GM21717 (cell line): Measurements from ENCODE around the gene LYG1.
"Not testable (repeated sequence)": the region's sequence is repeated elsewhere in the genome, so short reads cannot be mapped to it uniquely, and the experiment has no call there.

Source experiments
- ATAC-seq: cut with Tn5 transposase; IDR thresholded peaks from one replicate; pipeline ENCODE4 v1.9.1; 2021; ENCODE audit warnings: mild to moderate bottlenecking, moderate library complexity; ENCODE audit not compliant: unreplicated experiment

The LYG1 gene

DNA sequence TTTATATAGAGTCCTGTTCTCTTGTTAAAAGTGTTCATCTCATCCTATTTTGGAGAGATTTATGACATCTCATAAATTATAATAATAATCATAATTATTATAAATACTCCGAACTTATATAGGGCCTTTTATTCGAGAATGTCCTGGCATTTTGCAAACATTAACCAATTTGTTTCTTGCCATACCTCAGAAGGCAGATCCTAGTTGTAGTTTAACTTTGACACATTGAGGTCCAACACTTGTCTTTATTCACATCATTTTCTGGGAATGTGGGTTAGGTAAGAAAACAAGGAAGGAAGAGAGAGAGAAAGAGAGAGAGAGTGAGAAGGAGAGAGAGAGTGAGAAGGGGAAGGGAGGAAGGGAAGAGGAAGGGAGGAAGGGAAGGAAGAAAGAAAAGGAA is at the start of gene LYG1:
Gene LYG1 (minus strand): TSS at position 101 of the 400 bp plus-strand sequence. CDS start 5,527 bp downstream, outside the sequence.
- not testable (repeated sequence) for ATAC-seq

DNA sequence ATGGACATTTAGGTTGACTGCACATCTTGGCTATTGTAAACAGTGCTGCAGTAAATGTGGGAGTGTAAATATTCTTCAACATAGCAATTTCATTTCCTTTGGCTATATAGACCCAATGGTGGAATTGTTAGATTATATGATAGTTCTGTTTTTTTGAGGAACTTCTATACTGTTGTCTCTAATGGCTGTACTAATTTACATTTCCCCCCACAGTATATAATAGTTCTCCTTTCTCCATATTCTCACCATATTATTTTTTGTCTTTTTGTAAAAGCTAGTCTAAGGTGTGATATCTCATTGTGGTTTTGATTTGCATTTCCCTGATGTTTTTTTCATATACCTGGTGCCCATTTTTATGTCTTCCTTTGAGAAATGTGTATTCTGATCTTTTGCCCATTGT is 49.2 kb upstream of the LYG1 start:
- ATAC-seq = no peak

DNA sequence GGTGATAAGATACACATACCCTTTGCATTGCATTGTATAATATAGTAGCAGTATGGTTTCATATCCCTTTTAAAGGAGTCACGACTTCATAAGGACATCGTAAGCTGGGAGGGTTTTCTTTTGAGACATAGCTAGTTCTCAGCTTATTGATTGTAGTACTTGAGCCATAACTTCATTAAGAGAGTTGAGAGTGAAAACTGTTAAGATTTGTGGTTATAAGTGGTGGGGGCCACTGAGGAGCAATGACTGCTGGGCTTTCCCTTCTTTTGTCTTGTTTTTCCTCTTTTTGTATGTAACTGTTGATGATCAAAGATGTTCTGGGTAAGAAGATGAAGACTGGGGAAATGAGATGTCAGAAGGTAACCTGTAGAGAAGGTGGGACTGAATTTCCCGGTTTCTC is 47.2 kb upstream of the LYG1 start:
- ATAC-seq = peak; percentile 51

DNA sequence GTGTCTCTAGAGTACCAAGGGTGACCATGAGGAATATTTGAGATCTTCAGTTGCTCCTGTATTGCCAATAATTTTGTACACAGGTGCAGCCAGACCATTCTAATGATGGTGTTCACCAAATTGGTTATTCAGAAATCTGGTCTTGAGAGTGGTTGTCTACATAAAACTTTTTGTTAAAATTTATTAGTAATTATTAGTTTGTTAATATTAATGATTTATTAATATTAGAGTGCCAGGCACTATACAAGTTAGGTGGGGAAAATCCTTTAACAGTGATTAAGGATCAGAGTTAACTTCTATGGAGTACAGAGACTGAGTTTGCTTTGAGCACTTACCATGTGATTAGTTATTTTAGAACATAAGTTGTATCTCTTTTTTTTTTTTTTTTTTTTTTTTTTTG is 45.2 kb upstream of the LYG1 start:
- no peak for ATAC-seq

DNA sequence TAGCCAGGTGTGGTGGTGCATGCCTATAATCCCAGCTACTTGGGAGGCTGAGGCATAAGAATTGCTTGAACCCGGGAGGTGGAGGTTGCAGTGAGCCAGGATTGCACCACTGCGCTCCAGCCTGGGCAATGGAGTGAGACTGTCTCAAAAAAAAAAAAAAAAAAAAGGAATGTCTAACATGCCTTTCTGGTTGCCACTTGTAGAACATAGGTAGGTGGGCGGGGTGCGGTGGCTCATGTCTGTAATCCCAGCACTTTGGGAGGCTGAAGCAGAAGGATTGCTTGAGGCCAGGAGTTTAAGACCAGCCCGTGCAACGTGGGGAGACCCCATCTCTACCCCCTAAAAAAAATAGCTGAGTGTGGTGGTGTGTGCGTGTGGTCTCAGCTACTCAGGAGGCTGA is 44.4 kb upstream of the LYG1 start:
- ATAC-seq = not testable (repeated sequence)

DNA sequence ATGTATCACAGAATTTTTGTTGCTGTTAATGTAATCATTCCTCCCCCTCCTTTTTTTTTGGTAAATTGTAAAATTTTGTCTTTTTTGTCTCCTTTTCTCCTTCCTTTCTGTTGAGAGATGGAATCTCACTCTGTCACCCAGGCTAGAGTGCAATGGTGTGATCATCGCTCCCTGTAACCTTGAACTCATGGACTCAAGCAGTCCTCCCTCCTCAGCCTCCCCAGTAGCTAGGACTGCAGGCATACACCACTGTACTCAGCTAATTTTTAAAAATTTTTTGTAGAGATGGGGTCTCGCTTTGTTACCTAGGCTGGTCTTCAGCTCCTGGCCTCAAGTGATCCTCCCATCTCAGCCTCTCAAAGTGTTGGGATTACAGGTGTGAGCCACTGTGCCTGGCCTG is 41.5 kb upstream of the LYG1 start:
- ATAC-seq = no peak

DNA sequence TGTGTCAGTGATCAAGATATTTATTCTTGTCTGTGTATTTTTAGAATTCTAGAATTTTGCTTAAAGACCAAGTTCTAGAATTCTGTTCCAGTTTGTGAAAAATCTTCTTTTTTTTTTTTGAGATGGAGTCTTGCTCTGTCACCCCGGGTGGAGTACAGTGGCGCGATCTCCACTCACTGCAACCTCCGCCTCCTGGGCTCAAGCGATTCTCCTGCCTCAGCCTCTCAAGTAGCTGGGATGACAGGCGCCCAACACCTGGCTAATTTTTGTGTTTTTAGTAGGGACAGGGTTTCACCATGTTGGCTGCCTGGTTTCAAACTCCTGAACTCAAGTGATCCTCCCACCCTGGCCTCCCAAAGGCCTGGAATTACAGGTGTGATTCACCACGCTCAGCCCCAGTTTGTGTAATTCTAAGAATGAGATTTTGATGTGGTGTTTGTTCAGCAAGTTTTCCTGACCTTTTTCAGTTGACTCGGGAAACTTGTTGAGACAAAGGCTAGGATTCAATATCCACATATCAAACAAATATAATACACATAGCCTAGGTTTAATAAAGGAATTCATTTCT is 39.8 kb upstream of the LYG1 start:
- ATAC-seq = no peak

DNA sequence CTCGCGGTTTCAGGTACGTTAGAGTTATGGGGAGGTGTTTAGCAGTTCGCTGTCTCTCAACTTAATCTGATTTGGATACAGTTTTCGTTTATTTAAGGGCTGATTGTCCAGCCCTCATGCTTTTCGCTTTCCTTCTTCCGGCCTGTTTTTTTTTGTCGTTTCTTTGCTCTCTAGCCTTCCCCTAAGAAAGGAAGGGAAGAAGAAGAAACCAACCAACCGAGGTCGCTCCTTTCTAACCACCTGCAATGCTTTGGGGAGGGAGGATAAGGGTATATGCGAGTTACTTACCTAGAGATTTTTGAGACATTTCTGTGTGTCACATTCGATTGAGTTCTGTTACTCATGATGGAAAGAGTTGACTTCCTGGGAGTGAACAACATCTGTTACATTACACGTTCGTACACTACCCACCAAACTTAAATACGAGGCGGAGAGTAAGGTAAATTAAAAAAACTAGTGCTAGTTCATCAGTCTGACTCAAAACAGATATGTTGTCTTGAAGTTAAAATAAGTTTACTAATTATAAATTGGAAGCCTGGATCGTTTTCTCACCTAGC is 37.1 kb upstream of the LYG1 start:
- no peak for ATAC-seq

DNA sequence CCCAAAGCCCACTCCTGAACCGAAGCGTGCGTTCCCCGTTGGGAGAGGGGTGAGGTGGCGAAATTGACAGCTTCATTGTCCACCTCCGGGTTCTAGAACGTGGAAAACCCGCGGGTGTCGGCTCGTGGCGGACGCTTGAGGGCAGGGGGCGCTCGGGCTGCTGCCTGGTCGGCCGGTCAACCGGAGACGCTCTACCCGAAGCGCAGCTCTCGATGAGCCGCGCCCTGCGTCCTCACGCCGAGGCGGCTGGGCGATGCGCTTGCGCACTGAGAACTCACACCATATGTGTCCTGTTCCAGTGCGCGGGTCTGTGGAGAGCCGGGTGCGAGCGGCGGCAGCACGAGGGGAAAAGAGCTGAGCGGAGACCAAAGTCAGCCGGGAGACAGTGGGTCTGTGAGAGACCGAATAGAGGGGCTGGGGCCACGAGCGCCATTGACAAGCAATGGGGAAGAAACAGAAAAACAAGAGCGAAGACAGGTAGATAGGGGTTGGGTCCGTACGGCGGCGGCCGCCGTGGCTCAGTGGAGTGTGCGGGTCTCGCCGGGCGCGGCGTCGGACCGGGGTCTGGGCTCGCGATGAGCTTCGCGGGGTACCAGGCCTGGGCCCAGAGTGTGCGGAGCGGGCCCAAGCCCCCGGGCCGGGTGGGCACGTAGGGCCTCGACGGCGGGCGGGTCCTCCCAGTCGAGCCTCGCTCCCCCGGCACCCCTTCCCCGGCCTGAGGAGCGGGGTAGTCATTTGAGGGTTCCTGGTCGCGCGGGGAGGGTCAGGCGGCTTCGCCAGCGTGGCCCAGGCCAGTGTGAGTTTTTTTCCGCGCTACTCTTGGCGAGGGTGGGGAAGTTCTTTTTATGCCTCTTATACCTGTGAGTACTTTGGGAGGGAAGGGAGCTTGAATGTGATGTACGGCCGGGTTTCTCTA is 36.4 kb upstream of the LYG1 start, which contains the start of gene EIF5B:
Gene EIF5B (plus strand): TSS at position 277 of the 916 bp plus-strand sequence. CDS start 166 bp downstream, at position 443.
- peak; percentile 54 for ATAC-seq

DNA sequence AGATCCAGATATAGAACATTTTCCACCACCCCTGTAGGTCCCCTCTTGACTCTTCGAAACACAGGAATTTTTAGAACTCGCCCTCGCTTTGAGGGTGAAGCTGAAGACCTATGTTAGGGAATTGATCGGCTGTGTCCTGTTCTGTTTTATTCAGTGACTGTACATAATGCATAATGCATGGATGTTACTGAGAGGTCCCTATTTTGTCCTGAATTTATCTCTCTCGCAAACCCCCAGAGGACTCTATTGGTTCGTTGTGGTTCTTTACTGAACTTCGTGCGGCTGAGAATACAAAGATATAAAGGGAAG is 35.8 kb upstream of the LYG1 start:
- ATAC-seq = peak; percentile 13

DNA sequence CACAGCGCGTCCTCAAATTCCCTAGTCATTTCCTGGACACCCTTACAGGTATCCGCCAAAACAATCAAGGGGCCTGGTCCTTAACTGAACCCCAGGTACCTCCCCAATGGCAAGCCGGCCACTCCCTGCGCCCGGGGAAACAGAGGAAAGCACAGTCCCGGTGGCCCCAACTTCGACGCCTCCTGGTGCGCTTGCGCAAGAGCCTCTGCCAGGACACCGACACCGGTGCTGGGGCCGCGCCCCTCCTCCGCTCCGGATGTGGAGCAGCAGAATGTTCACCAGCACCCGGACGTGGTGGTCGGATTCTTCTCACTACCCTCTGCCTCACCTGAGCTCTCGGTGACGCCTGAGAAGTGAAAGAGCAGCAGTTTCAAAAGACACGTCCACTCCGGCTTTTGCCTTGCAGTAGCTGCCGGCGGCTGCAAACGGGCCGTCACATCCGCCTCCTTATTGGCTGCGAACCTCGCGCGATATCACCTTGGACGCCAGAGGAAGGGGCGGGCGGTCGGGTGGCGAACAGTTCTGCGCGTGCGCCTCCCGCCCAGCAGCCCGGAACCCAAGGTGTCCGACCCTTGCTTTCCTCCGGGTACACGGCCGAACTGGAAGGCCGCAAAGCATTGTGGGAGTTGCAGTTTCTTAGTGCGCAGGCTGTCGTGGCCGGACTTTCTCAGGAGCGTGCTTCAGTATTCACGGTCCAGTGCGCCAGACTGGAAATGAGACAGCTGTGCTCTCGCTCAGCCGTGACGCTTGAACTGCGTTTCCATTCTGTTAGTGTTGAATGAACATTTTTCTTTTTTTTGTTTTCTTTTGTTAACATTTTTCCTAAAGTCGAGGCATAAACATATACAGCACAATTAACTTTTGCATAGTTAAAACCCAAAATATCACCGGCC is 35.2 kb upstream of the LYG1 start, which contains the start of gene TXNDC9:
Gene TXNDC9 (minus strand): TSS at position 423 of the 893 bp plus-strand sequence. CDS start 3,123 bp downstream, outside the sequence.
- peak; percentile 66 for ATAC-seq

DNA sequence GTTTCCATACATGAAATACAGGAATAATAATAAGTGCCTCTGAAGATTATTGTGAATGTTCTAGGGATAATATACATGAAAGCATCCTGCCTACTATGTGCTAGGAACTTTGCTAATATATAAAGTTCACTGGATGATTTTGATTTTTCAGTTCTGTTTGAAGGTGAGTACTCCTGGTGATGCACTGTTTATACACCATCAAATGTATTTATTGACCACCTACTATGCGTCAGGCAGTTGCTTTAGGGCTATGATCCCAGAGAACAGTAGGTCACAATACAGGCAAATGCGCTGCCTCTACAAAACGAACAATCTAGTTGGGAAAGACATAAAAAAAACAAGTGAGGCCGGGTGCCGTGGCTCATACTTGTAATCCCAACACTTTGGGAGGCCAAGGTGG is 24.4 kb upstream of the LYG1 start:
- ATAC-seq = no peak

DNA sequence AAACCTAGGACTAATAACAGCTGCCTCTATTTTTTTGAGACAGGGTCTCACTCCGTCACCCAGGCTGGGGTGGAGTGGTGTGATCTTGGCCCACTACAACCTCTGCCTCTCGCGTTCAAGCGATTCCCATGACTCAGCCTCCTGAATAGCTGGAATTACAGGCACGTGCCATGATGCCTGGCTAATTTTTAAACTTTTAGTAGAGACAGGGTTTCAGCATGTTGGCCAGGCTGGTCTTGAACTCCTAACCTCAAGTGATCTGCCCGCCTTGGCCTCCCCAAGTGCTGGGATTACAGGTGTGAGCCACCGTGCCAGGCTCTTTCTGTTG is 16.8 kb upstream of the LYG1 start:
- not testable (repeated sequence) for ATAC-seq

DNA sequence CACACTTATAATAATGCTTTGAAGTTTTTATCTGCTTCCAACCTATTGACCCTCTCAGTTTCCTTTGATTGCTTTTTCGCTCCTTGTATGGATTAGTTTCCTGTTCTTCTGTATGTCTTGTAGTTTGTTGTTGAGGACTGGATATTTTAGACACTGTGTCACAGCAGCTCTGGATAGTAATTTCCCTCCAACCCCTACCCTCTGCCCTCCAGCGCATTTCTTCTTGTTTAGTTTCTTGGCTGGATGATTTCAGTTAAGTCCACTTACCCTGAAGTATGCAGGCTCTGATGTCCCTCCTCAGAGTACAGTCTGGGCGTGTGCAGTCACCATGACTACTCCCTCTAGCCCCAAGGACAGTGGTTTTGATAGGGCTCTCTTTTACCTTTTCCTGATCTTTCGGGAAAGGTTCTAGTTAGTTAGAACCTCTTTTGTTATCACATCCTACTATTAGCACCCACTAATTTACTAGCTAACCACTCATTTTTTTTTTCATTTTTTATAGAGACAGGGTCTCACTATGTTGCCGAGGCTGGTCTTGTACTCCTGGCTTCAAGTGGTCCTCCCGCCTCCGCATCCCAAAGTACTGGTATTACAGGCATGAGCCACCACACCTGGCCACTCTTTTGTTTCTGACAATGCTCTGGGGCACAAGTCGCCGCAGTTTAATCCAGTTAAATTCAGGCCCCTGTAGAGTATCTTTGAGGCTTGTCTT is 16.3 kb upstream of the LYG1 start:
- ATAC-seq = no peak

DNA sequence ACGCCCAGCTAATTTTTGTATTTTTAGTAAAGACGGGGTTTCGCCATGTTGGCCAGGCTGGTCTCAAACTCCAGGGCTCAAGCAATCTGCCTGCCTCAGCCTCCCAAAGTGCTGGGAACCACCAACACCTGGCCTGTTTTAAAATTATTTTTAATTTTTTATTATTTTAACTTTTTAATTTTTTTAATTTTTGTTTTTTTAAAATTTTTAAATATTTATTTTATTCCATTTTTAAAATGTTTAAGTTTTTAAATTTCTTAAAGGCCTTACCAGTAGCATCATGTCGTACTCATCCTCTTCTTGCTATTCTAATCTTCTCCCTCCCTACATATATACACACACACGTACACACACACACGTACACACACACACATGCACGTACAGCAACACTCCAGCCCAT is 1.4 kb downstream of the LYG1 start:
- ATAC-seq = no peak

DNA sequence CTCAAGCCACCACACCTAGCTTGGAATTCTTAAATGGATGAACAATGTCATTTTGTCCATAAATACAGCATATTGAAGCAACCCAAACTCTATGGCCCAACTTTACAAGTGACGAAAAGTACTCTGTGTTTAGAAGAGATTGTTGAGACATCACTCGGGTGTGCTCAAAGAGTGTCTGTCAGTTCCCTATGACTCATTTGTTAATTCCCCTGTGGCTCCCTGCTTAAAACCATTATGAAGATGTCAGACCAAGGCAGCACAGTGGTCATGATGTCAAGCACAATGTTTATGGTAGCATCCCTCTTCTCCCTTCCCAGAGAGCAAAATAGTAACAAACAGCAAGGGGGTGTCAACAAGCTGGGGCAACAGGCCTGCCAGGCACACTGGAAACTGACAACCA is 3.0 kb downstream of the LYG1 start:
- no peak for ATAC-seq

DNA sequence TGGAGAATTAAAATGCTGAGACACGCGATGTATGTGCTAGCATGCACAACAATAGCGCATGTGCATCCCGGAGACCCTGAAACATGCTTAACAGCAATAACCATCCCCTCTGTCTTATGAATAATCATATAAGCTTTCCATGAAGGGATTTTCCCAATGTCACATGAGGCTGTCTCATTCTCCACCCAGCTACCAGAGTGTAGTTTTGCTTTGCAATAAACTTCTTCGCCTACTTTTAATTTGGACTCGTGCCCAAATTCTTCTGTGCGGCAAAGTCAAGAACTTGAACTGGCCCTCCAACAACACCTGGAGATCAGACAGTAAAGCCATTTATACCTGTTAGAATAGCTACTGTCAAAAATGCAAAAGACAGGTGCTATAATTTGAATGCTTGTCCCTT is 15.5 kb downstream of the LYG1 start:
- no peak for ATAC-seq

DNA sequence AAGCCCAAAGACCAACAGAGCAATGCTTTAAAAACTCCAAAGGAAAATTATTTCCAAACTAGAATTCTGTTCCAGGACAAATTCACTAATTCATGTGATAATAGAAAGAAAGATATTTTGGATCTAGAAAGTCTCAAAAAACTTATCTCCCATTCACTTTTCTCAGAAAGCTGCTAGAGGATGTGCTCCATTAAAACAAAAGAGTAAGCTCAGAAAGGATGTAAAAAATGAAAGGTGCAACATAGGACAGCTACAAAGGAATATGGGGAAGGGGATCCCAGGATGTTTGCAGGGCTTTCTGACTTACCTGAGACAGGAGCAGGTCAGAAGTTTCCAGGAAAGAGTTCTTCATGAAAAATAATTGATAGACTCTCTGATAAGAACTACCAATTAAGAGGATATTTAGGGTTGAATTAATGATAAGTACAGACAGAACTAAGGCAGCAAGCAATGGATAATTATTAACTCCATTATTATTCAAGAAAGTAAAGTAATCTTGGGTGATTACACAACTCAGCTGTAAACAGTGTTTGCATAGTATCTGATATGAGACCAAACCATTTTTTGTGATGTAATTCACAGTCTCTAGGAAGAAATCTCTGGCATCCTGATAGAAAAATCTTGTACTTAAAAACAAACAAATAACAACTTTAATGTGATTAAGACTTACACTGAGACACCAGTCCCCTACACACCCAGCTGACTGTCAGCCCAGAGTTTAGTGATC is 20.9 kb downstream of the LYG1 start:
- no peak for ATAC-seq

DNA sequence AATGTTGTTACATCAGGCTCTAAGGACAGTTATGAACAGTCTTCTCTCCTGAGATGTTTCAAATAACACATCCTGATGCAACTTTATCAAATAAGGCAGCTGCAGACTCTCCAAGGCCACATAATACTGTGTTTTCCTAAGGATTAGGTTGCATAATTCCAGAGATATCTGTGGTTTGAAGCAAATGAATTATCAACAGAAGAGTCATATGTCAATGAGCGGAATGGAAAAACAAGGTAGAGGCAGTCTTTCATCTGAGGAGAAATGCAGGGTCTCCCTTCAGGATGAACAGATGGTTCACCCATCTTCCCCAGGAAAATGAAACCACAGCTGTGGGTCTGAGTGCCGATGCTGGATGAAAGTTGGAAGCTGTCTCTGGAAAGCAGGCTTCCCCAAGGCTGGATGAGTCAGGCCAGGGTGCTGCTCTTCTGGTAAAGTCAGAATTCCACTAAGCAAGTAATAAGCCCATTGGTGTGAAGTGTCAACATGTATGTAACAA is 22.2 kb downstream of the LYG1 start:
- ATAC-seq = no peak
